Astrocyte (in vitro differentiated cells and primary cell): ENCODE data around the gene HDGF. TPM values are rescaled to one million over a fixed set of nuclear protein-coding genes. Genes with fewer than 3 reads are reported as not detected.

Experiments
- DNase-seq: peaks from one replicate; pipeline ENCODE4 v3.0.0-alpha.2; 2010; ENCODE audit warnings: low read depth
- FAIRE-seq: peaks from 2 replicates; lab custom pipeline; 2011; peaks lifted over from hg19 to GRCh38; lab: Jason Lieb, UNC
- H2AFZ ChIP-seq: 2 replicates; pipeline ENCODE4 v1.6.0; 2012; ENCODE audit warnings: low read depth, low read length, inconsistent platforms
- H3K27ac ChIP-seq: 2 replicates; pipeline ENCODE4 v1.5.1; 2011; ENCODE audit warnings: low read depth, low read length, inconsistent platforms
- H3K27me3 ChIP-seq: 2 replicates; pipeline ENCODE4 v1.6.0; 2011; ENCODE audit warnings: low read length, inconsistent platforms; ENCODE audit not compliant: insufficient read depth
- H3K36me3 ChIP-seq: 2 replicates; pipeline ENCODE4 v1.5.1; 2011; ENCODE audit warnings: low read length, inconsistent platforms; ENCODE audit not compliant: insufficient read depth
- H3K4me1 ChIP-seq: 2 replicates; pipeline ENCODE4 v1.5.1; 2011; ENCODE audit warnings: low read length, inconsistent platforms; ENCODE audit not compliant: insufficient read depth
- H3K4me2 ChIP-seq: 2 replicates; pipeline ENCODE4 v1.6.0; 2012; ENCODE audit warnings: low read length, inconsistent platforms
- H3K4me3 ChIP-seq: 2 replicates; pipeline ENCODE4 v1.5.1; 2011; ENCODE audit warnings: low read depth, mild to moderate bottlenecking, low read length, inconsistent platforms; ENCODE audit not compliant: insufficient read depth
- H3K79me2 ChIP-seq: 2 replicates; pipeline ENCODE4 v1.6.0; 2012; ENCODE audit warnings: mild to moderate bottlenecking, low read length, inconsistent platforms; ENCODE audit not compliant: insufficient read depth
- H3K9ac ChIP-seq: 2 replicates; pipeline ENCODE4 v1.6.0; 2012; ENCODE audit warnings: mild to moderate bottlenecking, low read length, inconsistent platforms
- H3K9me3 ChIP-seq: 2 replicates; pipeline ENCODE4 v1.5.1; 2012; ENCODE audit warnings: low read depth, mild to moderate bottlenecking, low read length, inconsistent platforms; ENCODE audit not compliant: insufficient read depth
- H4K20me1 ChIP-seq: 2 replicates; pipeline ENCODE4 v1.6.0; 2012; ENCODE audit warnings: low read length, inconsistent platforms; ENCODE audit not compliant: insufficient read depth
- H3K27ac Mint-ChIP-seq: one replicate; pipeline ENCODE4 v1.8.0; 2021; ENCODE audit warnings: mild to moderate bottlenecking, mixed read lengths; ENCODE audit not compliant: unreplicated experiment
- H3K27me3 Mint-ChIP-seq: one replicate; pipeline ENCODE4 v1.8.0; 2021; ENCODE audit warnings: low read depth, mixed read lengths; ENCODE audit not compliant: unreplicated experiment
- H3K36me3 Mint-ChIP-seq: one replicate; pipeline ENCODE4 v1.8.0; 2021; ENCODE audit warnings: low read depth, mixed read lengths; ENCODE audit not compliant: unreplicated experiment
- H3K4me1 Mint-ChIP-seq: one replicate; pipeline ENCODE4 v1.8.0; 2021; ENCODE audit warnings: low read depth, mixed read lengths; ENCODE audit not compliant: unreplicated experiment
- H3K4me3 Mint-ChIP-seq: one replicate; pipeline ENCODE4 v1.8.0; 2021; ENCODE audit warnings: mild to moderate bottlenecking, moderate library complexity, mixed read lengths; ENCODE audit not compliant: unreplicated experiment
- H3K9me3 Mint-ChIP-seq: one replicate; pipeline ENCODE4 v1.8.0; 2021; ENCODE audit warnings: mild to moderate bottlenecking, mixed read lengths; ENCODE audit not compliant: unreplicated experiment
- CTCF ChIP-seq: IDR thresholded peaks from 2 replicates; pipeline ENCODE4 v1.5.1; 2011; ENCODE audit warnings: low read depth, mild to moderate bottlenecking, inconsistent platforms, low read length, moderate library complexity; ENCODE audit not compliant: insufficient read depth
- EZH2 ChIP-seq: IDR thresholded peaks from 2 replicates; pipeline ENCODE4 v1.6.1; 2012; ENCODE audit warnings: mild to moderate bottlenecking, low read length, inconsistent platforms; ENCODE audit not compliant: insufficient read depth
- total RNA-seq: library from RNA; stranded (reverse); gene quantifications from 2 replicates; pipeline ENCODE4 v1.2.1, GENCODE V29; 2021

The HDGF gene
- total RNA-seq, 1 donor from 2014 or later = 190 TPM

- Histone ChIP-seq H3K4me3 (no peak overlapping the region), H3K27me3 (peaks cover 2% of the 10 kb centered on the region), H3K9ac (no peak overlapping the region), H3K79me2 (no peaks in the 10 kb centered on the region), H4K20me1 (no peaks in the 10 kb centered on the region), H3K4me1 (peaks cover 7% of the 10 kb centered on the region), H3K9me3 (peaks cover 2% of the 10 kb centered on the region), H2AFZ (no peak overlapping the region), H3K4me2 (no peak overlapping the region), H3K36me3 (no peaks in the 10 kb centered on the region), H3K27ac (no peak overlapping the region)
- H3K4me3 Mint-ChIP-seq = no peak overlapping the region
- DNase-seq (no peak), FAIRE-seq (no peak)
- TF ChIP-seq CTCF = no peak
- H3K9me3 Mint-ChIP-seq = peaks cover 3% of the 10 kb centered on the region
- H3K27ac Mint-ChIP-seq = no peak overlapping the region
- peaks cover 29% of the 10 kb centered on the region for H3K4me1 Mint-ChIP-seq
- H3K36me3 Mint-ChIP-seq = peaks cover 25% of the 10 kb centered on the region
- no peaks in the 10 kb centered on the region for H3K27me3 Mint-ChIP-seq
Measured at GRCh38 chr1:156697481-156697880, 54.0 kb downstream of the HDGF start.

- no peak overlapping the region for H3K4me2 ChIP-seq
- Mint-ChIP-seq H3K27me3 (no peaks in the 10 kb centered on the region), H3K36me3 (peaks cover 25% of the 10 kb centered on the region), H3K27ac (no peak overlapping the region), H3K4me3 (no peak overlapping the region), H3K9me3 (peaks cover 3% of the 10 kb centered on the region), H3K4me1 (peaks cover 36% of the 10 kb centered on the region)
- peaks cover 2% of the 10 kb centered on the region for H3K9me3 ChIP-seq
- no peaks in the 10 kb centered on the region for H3K79me2 ChIP-seq
- no peak overlapping the region for H2AFZ ChIP-seq
- H3K36me3 ChIP-seq = no peaks in the 10 kb centered on the region
- H3K27ac ChIP-seq = no peak overlapping the region
- FAIRE-seq (no peak), DNase-seq (no peak)
- TF ChIP-seq EZH2 (no peak), CTCF (no peak)
- H3K4me3 ChIP-seq = no peak overlapping the region
- H3K9ac ChIP-seq = no peak overlapping the region
- H4K20me1 ChIP-seq = no peaks in the 10 kb centered on the region
- H3K27me3 ChIP-seq = peaks cover 2% of the 10 kb centered on the region
- peaks cover 14% of the 10 kb centered on the region for H3K4me1 ChIP-seq
Measured at GRCh38 chr1:156696755-156697154, 54.7 kb downstream of the HDGF start.

GRCh38 chr1:156694690-156694962 lies 56.8 kb downstream of the HDGF start:
- no peak overlapping the region for H3K4me3 Mint-ChIP-seq
- Histone ChIP-seq H3K9me3 (peaks cover 2% of the 10 kb centered on the region), H3K4me1 (peaks cover 22% of the 10 kb centered on the region), H3K9ac (no peak overlapping the region), H3K27me3 (peaks cover 2% of the 10 kb centered on the region), H3K4me2 (no peak overlapping the region), H3K79me2 (no peaks in the 10 kb centered on the region), H3K36me3 (no peaks in the 10 kb centered on the region), H4K20me1 (no peaks in the 10 kb centered on the region), H3K27ac (no peak overlapping the region), H3K4me3 (no peak overlapping the region), H2AFZ (no peak overlapping the region)
- no peaks in the 10 kb centered on the region for H3K27me3 Mint-ChIP-seq
- DNase-seq = no peak
- FAIRE-seq = no peak
- TF ChIP-seq CTCF (no peak), EZH2 (no peak)
- no peak overlapping the region for H3K27ac Mint-ChIP-seq
- peaks cover 12% of the 10 kb centered on the region for H3K36me3 Mint-ChIP-seq
- peaks cover 46% of the 10 kb centered on the region for H3K4me1 Mint-ChIP-seq
- H3K9me3 Mint-ChIP-seq = peaks cover 3% of the 10 kb centered on the region
